Neuronal stem cell (in vitro differentiated cells): ENCODE measurements around the gene LRRC70.

Experiments used
- DNase-seq: peaks from one replicate; pipeline ENCODE4 v3.0.0-alpha.2; 2013; ENCODE audit warnings: low spot score
- H2AFZ ChIP-seq: one replicate; pipeline ENCODE4 v1.6.1; 2013; ENCODE audit warnings: mild to moderate bottlenecking, low read length, inconsistent platforms
- H2AK5ac ChIP-seq: 2 replicates; pipeline ENCODE4 v1.6.1; 2013; ENCODE audit warnings: low read depth, mild to moderate bottlenecking, inconsistent platforms, low read length, moderate library complexity, mixed read lengths
- H2BK120ac ChIP-seq: 2 replicates; pipeline ENCODE4 v1.6.1; 2013; ENCODE audit warnings: low read depth, mild to moderate bottlenecking, inconsistent platforms, low read length, moderate library complexity, mixed read lengths
- H2BK12ac ChIP-seq: one replicate; pipeline ENCODE4 v1.6.1; 2013; ENCODE audit warnings: low read length, inconsistent platforms
- H2BK15ac ChIP-seq: 2 replicates; pipeline ENCODE4 v1.6.1; 2013; ENCODE audit warnings: mild to moderate bottlenecking, low read length, inconsistent platforms, mixed read lengths
- H2BK5ac ChIP-seq: one replicate; pipeline ENCODE4 v1.6.1; 2013; ENCODE audit warnings: inconsistent platforms, mild to moderate bottlenecking, low read length, moderate library complexity
- H3K14ac ChIP-seq: one replicate; pipeline ENCODE4 v1.6.1; 2013; ENCODE audit warnings: low read length, inconsistent platforms
- H3K18ac ChIP-seq: 2 replicates; pipeline ENCODE4 v1.6.1; 2013; ENCODE audit warnings: low read length, inconsistent platforms
- H3K23ac ChIP-seq: 2 replicates; pipeline ENCODE4 v1.6.1; 2013; ENCODE audit warnings: low read depth, mild to moderate bottlenecking, mixed read lengths, low read length, inconsistent platforms; ENCODE audit not compliant: poor library complexity
- H3K27ac ChIP-seq: replicated peaks from 3 replicates; pipeline ENCODE4 v1.5.1; 2013; ENCODE audit warnings: low read length, inconsistent platforms
- H3K27me3 ChIP-seq, 3 experiments: 2 replicates each; pipeline ENCODE4 v1.6.1; 2013; ENCODE audit warnings: low read length in 3 of 3, mild to moderate bottlenecking in 2 of 3, inconsistent platforms in 1 of 3, low read depth in 1 of 3, mixed read lengths in 1 of 3, moderate library complexity in 1 of 3; ENCODE audit not compliant: control insufficient read depth in 3 of 3, insufficient read depth in 3 of 3
- H3K36me3 ChIP-seq, 2 donors: replicated peaks in 1 of 2; 2 replicates each; pipeline ENCODE4 v1.6.1; 2013; ENCODE audit warnings: low read length in 2 of 2; ENCODE audit not compliant: control insufficient read depth in 2 of 2, insufficient read depth in 2 of 2
- H3K4ac ChIP-seq: 2 replicates; pipeline ENCODE4 v1.6.1; 2013; ENCODE audit warnings: inconsistent platforms, mild to moderate bottlenecking, low read length, moderate library complexity
- H3K4me1 ChIP-seq, 2 donors: 1 replicate in 1 of 2; 2 replicates in 1 of 2; pipeline ENCODE4 v1.6.1; 2013; ENCODE audit warnings: low read length in 2 of 2, low read depth in 1 of 2; ENCODE audit not compliant: control insufficient read depth in 2 of 2, insufficient read depth in 1 of 2
- H3K4me2 ChIP-seq: one replicate; pipeline ENCODE4 v1.6.1; 2013; ENCODE audit warnings: mild to moderate bottlenecking, low read length, inconsistent platforms; ENCODE audit not compliant: insufficient read depth, poor library complexity, severe bottlenecking
- H3K4me3 ChIP-seq, 2 donors: 2 replicates each; pipeline ENCODE4 v1.5.1; 2013; ENCODE audit warnings: low read length in 2 of 2, mild to moderate bottlenecking in 2 of 2, inconsistent platforms in 1 of 2, moderate library complexity in 1 of 2
- H3K79me1 ChIP-seq: one replicate; pipeline ENCODE4 v1.6.1; 2013; ENCODE audit warnings: low read depth, mild to moderate bottlenecking, inconsistent platforms, low read length, moderate library complexity
- H3K9ac ChIP-seq: one replicate; pipeline ENCODE4 v1.6.1; 2013; ENCODE audit warnings: mild to moderate bottlenecking, low read depth, low read length, inconsistent platforms; ENCODE audit not compliant: poor library complexity
- H3K9me3 ChIP-seq, 2 donors: replicated peaks in 1 of 2; 2 replicates each; pipeline versions ENCODE3 to v1.6.1; 2013; ENCODE audit warnings: low read length in 2 of 2, mild to moderate bottlenecking in 2 of 2, inconsistent platforms in 1 of 2, low read depth in 1 of 2, mixed read lengths in 1 of 2, moderate library complexity in 1 of 2; ENCODE audit not compliant: control insufficient read depth in 2 of 2, insufficient read depth in 1 of 2
- H4K8ac ChIP-seq: one replicate; pipeline ENCODE4 v1.6.1; 2013; ENCODE audit warnings: low read depth, mild to moderate bottlenecking, inconsistent platforms, low read length, moderate library complexity
- H4K91ac ChIP-seq: one replicate; pipeline ENCODE4 v1.6.1; 2013; ENCODE audit warnings: low read length, low read depth, mild to moderate bottlenecking, inconsistent platforms; ENCODE audit not compliant: poor library complexity
- WGBS, 2 donors: extraction: QIAGEN DNeasy Blood & Tissue Kit; methylation state at CpG; one replicate each; pipeline ENCODE4 v1.1.7; 2013; ENCODE audit warnings: missing lambda C conversion rate in 2 of 2, mixed read lengths in 1 of 2; ENCODE audit not compliant: insufficient read length in 2 of 2, insufficient replicate concordance in 1 of 2; ENCODE audit errors: extremely low coverage in 2 of 2; 5-methylcytosine and 5-hydroxymethylcytosine counted together

The LRRC70 gene

GRCh38 chr5:62585306-62585705 lies 6.7 kb downstream of the LRRC70 start:
- Histone ChIP-seq H3K18ac (no peak overlapping the region), H2AK5ac (no peak overlapping the region)

GRCh38 chr5:62585751-62586150 lies 7.1 kb downstream of the LRRC70 start:
- Histone ChIP-seq H3K27me3 (no peaks in the 10 kb centered on the region), H3K27ac (no peak overlapping the region), H2BK5ac (no peak overlapping the region), H2BK12ac (no peak overlapping the region), H3K4me2 (no peak overlapping the region), H3K79me1 (no peaks in the 10 kb centered on the region), H3K36me3 (peaks cover 0 to 4% of the 10 kb centered on the region in 2 donors), H3K18ac (no peak overlapping the region), H4K8ac (no peak overlapping the region), H2BK120ac (no peak overlapping the region), H3K4ac (no peak overlapping the region), H3K14ac (no peak overlapping the region), H2AFZ (no peak overlapping the region), H3K4me1 (no peaks in the 10 kb centered on the region), H4K91ac (no peak overlapping the region), H3K9me3 (no peaks in the 10 kb centered on the region), H2BK15ac (no peak overlapping the region), H2AK5ac (no peak overlapping the region), H3K4me3 (no peak overlapping the region), H3K23ac (no peak overlapping the region), H3K9ac (no peak overlapping the region)
- no peak for DNase-seq

More at GRCh38 chr5:62585306-62585705, 6.7 kb downstream of the LRRC70 start:
- no peak for DNase-seq
- no peaks in the 10 kb centered on the region for H3K4me1 ChIP-seq
- no peak overlapping the region for H3K4ac ChIP-seq
- H4K8ac ChIP-seq, result no peak overlapping the region
- no CpG with 5 or more reads among the region's 2 CpGs for WGBS, 2 donors
- no peak overlapping the region for H3K14ac ChIP-seq
- H3K79me1 ChIP-seq, result no peaks in the 10 kb centered on the region
- H3K36me3 ChIP-seq, result peaks cover 0 to 8% of the 10 kb centered on the region in 2 donors
- H3K4me2 ChIP-seq, result no peak overlapping the region
- no peak overlapping the region for H2BK12ac ChIP-seq
- no peak overlapping the region for H2BK15ac ChIP-seq
- no peak overlapping the region for H4K91ac ChIP-seq
- H3K27ac ChIP-seq, result no peak overlapping the region
- H3K27me3 ChIP-seq, result no peaks in the 10 kb centered on the region
- H2AFZ ChIP-seq, result no peak overlapping the region
- no peaks in the 10 kb centered on the region for H3K9me3 ChIP-seq
- no peak overlapping the region for H2BK120ac ChIP-seq
- no peak overlapping the region for H3K4me3 ChIP-seq
- no peak overlapping the region for H3K9ac ChIP-seq
- H3K23ac ChIP-seq, result no peak overlapping the region
- no peak overlapping the region for H2BK5ac ChIP-seq

- Histone ChIP-seq H3K4ac (no peak overlapping the region), H3K36me3 (peaks cover 0 to 19% of the 10 kb centered on the region in 2 donors), H3K9me3 (no peaks in the 10 kb centered on the region), H3K4me3 (no peak overlapping the region), H3K9ac (no peak overlapping the region), H2BK120ac (no peak overlapping the region), H2BK15ac (no peak overlapping the region), H4K8ac (no peak overlapping the region), H2AK5ac (no peak overlapping the region), H3K79me1 (no peaks in the 10 kb centered on the region), H2AFZ (no peak overlapping the region), H3K27me3 (no peaks in the 10 kb centered on the region), H3K4me1 (no peaks in the 10 kb centered on the region), H2BK5ac (no peak overlapping the region), H2BK12ac (no peak overlapping the region), H3K18ac (no peak overlapping the region), H3K4me2 (no peak overlapping the region), H3K23ac (no peak overlapping the region), H3K27ac (no peak overlapping the region), H4K91ac (no peak overlapping the region), H3K14ac (no peak overlapping the region)
- no peak for DNase-seq
- no CpG with 5 or more reads among the region's 3 CpGs for WGBS, 2 donors
These were observed 9.1 kb downstream of the LRRC70 start for GRCh38 chr5:62587737-62588136.

GRCh38 chr5:62588668-62589067 lies 10.0 kb downstream of the LRRC70 start:
- Histone ChIP-seq H4K8ac (no peak overlapping the region), H3K4ac (no peak overlapping the region), H3K4me1 (no peaks in the 10 kb centered on the region), H3K4me2 (no peak overlapping the region), H3K4me3 (no peak overlapping the region), H2BK15ac (no peak overlapping the region), H2BK120ac (no peak overlapping the region), H3K36me3 (peaks cover 0 to 23% of the 10 kb centered on the region in 2 donors), H3K27me3 (no peaks in the 10 kb centered on the region), H2AFZ (no peak overlapping the region), H3K23ac (no peak overlapping the region), H3K9me3 (no peaks in the 10 kb centered on the region), H4K91ac (no peak overlapping the region), H2BK12ac (no peak overlapping the region), H3K79me1 (no peaks in the 10 kb centered on the region), H3K14ac (no peak overlapping the region), H2AK5ac (no peak overlapping the region), H3K9ac (no peak overlapping the region), H3K18ac (no peak overlapping the region), H3K27ac (no peak overlapping the region), H2BK5ac (no peak overlapping the region)
- WGBS, 2 donors, result no CpG with 5 or more reads among the region's 4 CpGs
- DNase-seq, result no peak
